IPS DF 6.9 (cell line): ENCODE results near the gene IQCF6.

Experiments
- DNase-seq: peaks from one replicate; pipeline ENCODE4 v3.0.0-alpha.2; 2013; ENCODE audit warnings: low read depth, low spot score
- H3K27ac ChIP-seq: one replicate; pipeline ENCODE4 v1.5.1; 2013; ENCODE audit warnings: low read length, control low read depth
- H3K27me3 ChIP-seq: 2 replicates; pipeline ENCODE4 v1.6.1; 2013; ENCODE audit warnings: mild to moderate bottlenecking, low read length; ENCODE audit not compliant: control insufficient read depth, insufficient read depth
- H3K36me3 ChIP-seq: 2 replicates; pipeline ENCODE4 v1.6.1; 2013; ENCODE audit warnings: low read length; ENCODE audit not compliant: control insufficient read depth, insufficient read depth
- H3K4me1 ChIP-seq: 2 replicates; pipeline ENCODE4 v1.6.1; 2013; ENCODE audit warnings: low read length; ENCODE audit not compliant: control insufficient read depth, insufficient read depth
- H3K4me3 ChIP-seq: 2 replicates; pipeline ENCODE4 v1.5.1; 2013; ENCODE audit warnings: mild to moderate bottlenecking, low read length
- H3K9me3 ChIP-seq: 2 replicates; pipeline ENCODE4 v1.6.1; 2013; ENCODE audit warnings: low read length, inconsistent platforms; ENCODE audit not compliant: control insufficient read depth, insufficient read depth
- WGBS: extraction: QIAGEN DNeasy Blood & Tissue Kit; methylation state at CpG from one replicate; pipeline ENCODE4 v1.1.7; 2013; ENCODE audit warnings: mixed read lengths, missing lambda C conversion rate; ENCODE audit not compliant: insufficient read length, insufficient coverage; 5-methylcytosine and 5-hydroxymethylcytosine counted together

Gene IQCF6

DNA sequence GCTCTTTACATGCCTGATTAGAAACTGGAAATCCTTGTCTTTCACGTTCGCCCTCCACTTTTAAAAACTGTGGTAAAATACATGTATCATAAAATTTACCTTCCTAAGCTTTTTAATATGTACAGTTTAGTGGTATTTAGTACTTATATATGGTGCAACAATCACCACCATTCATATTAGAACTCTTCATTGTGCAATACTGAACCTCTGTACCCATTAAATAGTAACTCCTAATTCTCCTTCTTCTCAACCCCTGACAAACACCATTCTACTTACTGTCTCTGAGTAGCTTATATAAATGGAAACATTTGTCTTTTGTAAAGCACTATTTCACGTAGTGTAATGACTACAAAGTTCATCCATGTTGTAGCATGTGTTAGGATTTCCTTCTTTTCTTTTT, 44.0 kb downstream of the IQCF6 start:
- no peak for DNase-seq
- H3K4me3 ChIP-seq, result no peak overlapping the region
- H3K4me1 ChIP-seq, result no peaks in the 10 kb centered on the region
- no peaks in the 10 kb centered on the region for H3K9me3 ChIP-seq
- no peak overlapping the region for H3K27ac ChIP-seq
- no peaks in the 10 kb centered on the region for H3K36me3 ChIP-seq
- no peaks in the 10 kb centered on the region for H3K27me3 ChIP-seq
- WGBS, result no CpG with 5 or more reads among the region's 3 CpGs

DNA sequence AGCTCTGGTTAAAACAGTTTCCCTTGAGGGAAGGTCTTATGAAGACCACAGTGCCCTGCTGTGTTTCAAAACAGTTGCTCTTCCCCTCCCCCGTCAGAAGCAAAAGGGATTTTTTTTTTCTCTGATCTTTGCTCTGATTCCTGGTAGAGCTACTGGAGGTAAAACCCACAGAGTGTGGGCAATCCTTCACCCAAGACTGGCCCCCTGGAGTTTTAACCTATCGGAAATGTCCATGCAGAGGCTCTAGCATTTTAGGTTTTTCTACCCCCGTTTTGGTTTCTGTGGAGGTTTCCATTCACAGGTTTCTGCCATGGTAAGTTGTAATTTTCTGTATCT, 44.5 kb downstream of the IQCF6 start:
- Histone ChIP-seq H3K27ac (no peak overlapping the region), H3K36me3 (no peaks in the 10 kb centered on the region), H3K4me3 (no peak overlapping the region), H3K4me1 (no peaks in the 10 kb centered on the region), H3K27me3 (no peaks in the 10 kb centered on the region), H3K9me3 (no peaks in the 10 kb centered on the region; the same call in 1 of the 2 replicates)
- WGBS, result no CpG with 5 or more reads among the region's 3 CpGs
- DNase-seq, result no peak

DNA sequence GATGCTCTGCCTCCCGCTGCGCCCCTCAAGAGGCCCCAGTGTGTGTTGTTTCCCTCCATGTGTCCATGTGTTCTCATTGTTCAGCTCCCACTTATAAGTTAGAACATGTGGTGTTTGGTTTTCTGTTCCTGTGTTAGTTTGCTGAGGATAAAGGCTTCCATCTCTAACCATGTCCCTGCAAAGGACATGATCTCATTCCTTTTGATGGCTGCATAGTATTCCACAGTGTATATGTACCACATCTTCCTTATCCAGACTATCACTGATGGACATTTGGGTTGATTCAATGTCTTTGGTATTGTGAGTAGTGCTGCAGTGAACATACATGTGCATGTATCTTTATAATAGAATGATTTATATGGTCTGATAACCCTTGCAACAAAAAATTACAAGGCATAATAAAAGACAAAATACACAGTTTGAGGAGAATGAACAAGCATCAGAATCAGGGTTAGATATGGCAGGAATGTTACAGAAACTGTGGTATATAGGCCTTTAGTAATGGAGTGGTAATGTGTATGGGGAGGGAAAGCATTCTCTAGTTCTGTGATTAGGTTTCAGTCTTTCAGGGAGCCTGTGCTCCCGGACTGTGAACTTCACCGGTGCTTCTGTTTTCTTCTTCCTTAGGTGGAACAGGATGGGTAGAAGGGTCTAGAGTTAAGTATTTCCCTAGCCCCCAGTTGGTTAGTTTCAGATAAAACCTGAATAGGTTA, 45.0 kb downstream of the IQCF6 start:
- WGBS, result no CpG with 5 or more reads among the region's 4 CpGs
- DNase-seq, result no peak
- Histone ChIP-seq H3K27ac (no peak overlapping the region), H3K4me1 (no peaks in the 10 kb centered on the region), H3K27me3 (no peaks in the 10 kb centered on the region), H3K4me3 (no peak overlapping the region), H3K36me3 (no peaks in the 10 kb centered on the region), H3K9me3 (no peaks in the 10 kb centered on the region; the same call in 1 of the 2 replicates)

DNA sequence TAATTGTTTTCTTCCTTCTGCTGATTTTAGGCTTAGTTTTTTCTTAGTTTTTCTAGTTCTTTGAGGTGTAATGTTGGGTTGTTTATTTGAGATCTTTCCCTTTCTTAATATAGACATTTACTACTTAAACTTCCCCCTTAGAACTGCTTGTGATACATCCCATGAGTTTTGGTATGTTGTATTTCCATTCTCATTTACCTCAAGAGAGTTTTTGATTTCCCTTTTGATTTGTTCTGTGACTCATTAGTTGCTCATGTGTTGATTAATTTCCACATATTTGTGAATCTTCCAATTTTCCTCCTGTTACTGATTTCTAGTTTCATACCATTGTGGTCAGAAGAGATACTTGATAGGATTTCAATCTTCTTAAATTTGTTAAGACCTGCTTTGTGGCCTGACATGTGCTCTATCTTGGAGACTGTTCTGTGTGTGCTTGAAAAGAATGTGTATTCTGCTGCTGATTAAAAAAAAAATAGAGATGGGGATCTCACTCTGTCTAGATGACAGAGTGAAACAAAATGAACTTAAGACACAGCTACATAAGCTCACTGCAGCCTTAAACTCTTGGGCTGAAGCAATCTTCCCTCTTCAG, 49.9 kb downstream of the IQCF6 start:
- no peak for DNase-seq
- Histone ChIP-seq H3K36me3 (no peaks in the 10 kb centered on the region), H3K27me3 (no peaks in the 10 kb centered on the region), H3K4me3 (no peak overlapping the region), H3K9me3 (no peaks in the 10 kb centered on the region; the same call in 1 of the 2 replicates), H3K4me1 (no peaks in the 10 kb centered on the region), H3K27ac (no peak overlapping the region)
